NCI-H128 (cell line): ENCODE measurements around the gene RIGI.
"Not testable (repeated sequence)": the region's sequence is repeated elsewhere in the genome, so short reads cannot be mapped to it uniquely, and the experiment has no call there.

Source experiments
- DNase-seq: peaks from one replicate; lab custom pipeline; 2025; ENCODE audit not compliant: unreplicated experiment; lab: John Stamatoyannopoulos, UW

RIGI gene

DNA sequence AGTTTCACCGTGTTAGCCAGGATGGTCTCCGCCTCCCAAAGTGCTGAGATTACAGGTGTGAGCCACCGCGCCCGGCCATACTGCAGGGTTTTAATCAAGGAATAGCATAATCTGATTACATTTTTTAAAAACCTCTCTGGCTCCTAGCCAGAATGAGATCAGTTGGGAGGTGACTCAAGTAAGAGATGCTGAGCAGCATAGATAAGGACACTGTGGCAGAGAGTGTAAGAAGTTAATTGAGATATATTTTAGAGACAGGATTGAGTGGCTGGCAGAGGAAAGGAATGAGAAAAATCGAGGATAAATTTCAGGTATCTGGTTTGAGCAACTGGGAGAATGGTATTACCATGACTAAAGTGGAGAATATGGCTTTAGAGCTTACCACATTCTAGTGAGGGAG is 7.3 kb upstream of the RIGI start:
- no peak for DNase-seq

DNA sequence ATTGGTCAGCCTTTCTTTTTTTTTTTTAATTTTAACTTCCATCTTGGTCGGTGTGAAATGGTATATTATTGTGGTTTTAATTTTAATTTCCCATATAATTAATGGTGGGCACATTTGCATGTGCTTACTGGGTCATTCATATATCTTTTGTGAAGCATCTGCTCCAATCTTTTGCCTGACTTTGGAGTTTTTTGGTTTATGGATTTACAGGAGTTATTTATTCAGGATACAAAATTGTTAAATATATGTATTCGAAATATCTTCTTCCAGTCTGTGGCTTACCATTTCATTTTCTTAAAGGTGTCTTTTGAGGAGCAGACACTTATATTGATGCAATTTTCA is 682 bp upstream of the RIGI start:
- DNase-seq: no peak

DNA sequence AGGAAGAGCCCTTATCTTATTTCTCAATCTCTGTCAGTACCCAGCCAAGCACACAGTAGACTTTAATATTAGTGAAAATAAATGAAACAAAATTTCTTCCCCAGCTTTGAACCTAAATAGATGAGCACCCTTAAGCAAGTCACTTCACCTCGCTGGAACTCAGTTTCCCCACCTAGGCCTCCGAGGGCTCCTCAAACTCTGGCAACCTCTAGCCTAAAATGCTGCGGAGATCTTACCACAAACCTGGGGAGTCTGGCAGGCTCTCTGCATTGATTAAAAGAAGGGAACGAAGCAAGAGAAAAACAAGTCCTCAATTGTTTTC is 326 bp downstream of the RIGI start:
- no peak for DNase-seq

DNA sequence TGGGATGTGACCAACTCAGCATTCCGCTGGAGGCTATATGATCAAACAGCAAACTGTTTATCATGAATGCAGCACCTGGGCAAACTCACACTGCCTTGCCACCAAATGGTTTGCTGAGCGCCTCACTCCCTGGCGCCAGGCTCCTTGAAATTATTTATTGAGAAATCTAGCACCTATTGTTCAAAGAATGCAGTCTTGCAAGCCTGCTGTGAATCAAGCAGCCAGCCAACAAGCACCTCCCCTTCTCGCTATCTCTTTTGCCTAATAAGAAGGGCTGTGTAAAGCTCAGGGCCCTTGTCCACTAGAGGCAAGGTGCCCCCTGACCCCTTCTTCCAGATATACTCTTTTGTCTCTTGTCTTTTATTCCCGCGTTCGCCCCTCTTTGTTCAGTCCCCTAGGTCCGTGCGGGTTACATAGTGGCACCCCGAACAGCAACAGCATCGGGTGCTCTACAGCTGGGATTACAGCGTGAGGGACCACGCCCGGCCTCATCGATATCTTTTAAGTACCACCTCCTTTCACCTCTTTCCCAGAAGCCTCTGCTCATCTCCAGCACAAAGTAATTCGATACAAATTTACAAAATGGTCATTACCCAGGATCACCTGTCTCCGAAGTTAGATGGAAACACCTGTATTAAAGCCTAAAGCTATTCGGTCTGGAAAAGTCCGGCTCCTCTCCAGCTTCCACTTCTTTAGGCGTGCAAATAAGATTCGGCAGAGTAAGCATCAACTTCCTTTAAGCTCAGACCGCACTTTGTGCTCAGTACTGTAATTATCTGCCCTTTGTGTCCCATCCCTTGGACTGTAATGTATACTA is 896 bp downstream of the RIGI start:
- DNase-seq: no peak

DNA sequence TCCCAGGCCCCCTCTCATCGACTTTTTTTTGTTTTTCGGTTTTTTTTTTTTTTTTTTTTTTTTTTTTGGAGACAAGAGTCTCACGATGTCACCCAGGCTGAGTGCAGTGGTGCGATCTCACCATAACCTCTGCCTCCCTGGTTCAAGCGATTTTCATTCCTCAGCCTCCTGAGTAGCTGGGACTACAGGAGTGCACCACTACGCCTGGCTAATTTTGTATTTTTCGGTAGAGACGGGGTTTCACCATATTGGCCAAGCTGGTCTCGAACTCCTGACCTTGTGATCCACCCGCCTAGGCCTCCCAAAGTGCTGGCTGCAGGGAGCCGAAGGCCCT is 1.5 kb downstream of the RIGI start:
- not testable (repeated sequence) for DNase-seq

DNA sequence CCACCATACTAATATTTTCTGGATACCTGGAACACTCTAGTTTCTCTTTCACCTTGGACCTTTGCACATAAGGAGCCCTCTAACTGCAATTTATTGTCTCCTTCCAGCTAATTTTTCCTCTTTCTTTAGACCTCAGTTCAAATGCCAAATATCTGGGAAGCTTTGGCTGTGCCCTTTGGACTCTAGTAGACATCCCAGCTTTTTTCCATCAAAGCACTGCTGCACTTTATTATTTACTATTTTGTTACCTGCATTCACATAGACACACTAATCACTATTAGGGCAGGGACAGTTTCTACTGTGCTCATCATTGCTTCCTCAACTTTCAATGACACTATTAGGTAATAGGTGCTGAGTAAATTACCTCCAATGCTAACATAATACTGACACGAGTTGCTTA is 2.1 kb downstream of the RIGI start:
- DNase-seq: no peak

DNA sequence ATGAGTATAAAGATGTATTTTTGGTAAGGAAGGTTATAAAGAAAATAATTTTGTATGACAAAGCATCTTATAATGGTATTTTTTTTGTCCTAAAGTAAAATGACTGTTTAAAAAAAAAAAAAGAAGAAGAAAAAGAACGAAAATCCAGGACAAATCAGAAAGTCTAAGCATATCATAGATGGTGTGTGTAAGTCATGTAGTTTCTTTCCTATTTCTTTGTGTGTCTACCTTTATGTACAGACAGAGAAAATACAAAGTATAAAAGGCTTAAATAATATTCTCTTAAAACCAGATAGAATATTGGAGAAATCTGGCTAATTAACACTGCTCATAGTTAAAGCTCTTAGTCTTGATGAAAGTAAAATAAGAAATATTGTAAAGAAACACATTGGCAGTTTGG is 7.7 kb downstream of the RIGI start:
- DNase-seq: no peak

DNA sequence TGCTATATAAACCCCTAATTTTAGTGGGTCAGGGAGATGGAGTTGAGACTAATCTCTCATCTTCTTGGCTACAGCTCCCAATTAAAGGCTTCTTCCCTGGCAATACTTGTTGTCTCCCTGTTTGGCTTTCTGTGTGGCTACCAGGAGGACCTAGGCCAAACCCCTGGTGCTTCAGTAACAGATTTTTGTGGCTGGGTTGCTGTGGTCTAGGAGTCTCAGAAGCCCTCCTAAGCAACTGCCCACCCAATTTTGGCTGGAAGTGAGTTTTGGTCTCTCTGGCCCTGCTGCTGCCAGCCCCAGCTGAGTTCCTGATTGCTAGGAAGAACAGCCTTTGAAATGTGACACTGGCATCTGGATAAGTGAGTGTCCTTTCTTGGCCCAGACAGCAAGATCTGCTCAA is 9.8 kb downstream of the RIGI start:
- DNase-seq: no peak

DNA sequence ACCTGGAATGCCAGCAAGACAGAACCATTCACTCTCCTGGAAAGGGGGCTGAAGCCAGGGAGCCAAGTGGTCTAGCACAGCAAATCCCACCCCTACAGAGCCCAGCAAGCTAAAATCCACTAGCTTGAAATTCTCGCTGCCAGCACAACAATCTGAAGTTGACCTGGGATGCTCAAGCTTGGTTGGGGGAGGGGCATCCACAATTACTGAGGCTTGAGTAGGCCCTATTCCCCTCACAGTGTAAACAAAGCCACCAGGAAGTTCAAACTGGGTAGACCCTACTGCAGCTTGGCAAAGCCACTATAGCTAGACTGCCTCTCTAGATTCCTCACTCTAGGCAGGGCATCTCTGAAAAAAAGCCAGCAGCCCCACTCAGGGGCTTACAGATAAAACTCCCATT is 17.3 kb downstream of the RIGI start:
- no peak for DNase-seq

DNA sequence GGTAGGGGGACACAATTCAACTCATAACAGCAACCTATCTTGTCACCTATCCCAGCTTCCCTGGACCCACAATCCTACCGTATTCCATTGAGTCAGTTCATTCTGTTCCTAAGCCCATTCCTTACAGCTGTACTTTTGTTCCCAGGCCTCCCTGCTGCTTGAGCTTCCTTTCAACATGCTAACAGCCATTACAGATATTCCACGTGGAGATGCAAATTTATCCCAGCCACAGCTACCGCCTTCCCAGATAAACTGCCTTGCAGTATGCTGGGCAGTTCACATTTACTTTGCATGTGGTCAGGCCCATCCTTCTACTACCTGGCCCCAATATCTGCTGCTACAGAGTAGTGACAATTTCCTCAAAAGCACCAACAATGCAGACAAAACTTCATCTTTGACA is 23.0 kb downstream of the RIGI start:
- DNase-seq: no peak

DNA sequence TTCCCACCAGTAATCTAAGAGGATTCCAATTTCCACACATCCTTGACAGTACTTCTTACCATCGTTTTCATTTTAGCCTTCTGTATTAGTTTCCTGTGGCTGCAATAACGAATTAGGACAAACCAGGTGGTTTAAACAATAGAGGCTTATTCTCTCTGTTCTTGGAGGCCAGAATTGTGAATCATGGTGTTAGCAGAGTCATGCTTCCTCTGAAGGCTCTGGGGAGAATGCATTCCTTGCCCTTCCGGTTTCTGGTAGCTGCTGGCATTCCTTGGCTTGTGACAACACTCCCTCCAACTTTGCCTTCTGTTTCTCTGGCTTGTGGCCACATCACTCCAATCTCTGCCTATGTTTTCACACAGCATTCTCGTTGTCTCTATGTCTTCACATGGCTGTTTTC is 23.5 kb downstream of the RIGI start:
- DNase-seq: no peak

DNA sequence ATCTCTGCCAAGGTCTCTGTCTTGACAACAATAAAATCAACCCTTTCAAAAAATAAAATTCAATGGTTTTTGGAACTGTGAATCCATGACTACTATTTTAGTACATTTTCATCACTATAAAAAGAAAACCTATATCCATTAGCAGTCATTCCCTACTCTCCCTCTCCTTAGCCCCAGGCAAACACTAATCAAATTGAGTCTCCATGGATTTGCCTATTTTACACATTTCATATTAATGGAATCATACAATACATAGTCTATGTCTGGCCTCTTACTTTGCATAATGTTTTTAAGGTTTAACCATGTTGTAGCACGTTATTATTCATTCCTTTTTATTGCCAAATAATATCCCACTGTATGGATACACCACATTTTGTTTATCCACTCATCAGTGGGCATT is 24.1 kb downstream of the RIGI start:
- DNase-seq: no peak

DNA sequence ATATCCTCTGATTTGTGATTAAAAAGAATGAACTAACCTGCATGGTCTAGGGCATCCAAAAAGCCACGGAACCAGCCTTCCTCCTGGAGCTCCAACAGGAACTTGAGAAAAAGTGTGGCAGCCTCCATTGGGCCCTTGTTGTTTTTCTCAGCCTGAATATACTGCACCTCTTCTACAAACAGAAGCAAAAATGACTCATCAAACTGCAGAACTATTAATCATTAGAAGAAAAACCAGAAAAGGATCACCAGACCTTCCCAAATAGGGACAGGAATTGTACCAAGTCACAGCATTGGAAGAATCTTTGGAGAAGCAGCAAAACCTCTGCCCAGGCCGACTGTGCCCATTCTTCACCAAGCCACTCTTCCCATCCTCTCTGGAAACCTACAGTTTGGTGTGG is 25.2 kb downstream of the RIGI start:
- no peak for DNase-seq

DNA sequence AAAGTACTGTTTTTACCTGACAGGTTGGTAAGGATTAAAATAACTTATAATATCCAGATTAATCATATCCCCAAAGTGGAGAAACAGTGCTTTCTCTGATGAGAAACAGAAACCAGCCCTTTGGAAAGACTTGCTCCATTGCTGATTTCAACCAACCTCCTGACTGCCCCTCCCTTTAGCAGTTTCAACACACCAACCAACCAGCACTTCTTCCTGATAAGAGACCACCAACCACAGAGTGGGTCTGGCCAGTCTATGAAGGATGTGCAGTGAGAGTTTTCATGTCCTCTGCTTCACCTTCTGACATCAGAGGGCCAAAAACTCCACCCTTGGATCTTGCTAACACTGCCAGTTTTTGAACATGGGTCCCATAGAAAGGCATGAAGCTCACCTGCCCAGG is 28.1 kb downstream of the RIGI start:
- DNase-seq: no peak

DNA sequence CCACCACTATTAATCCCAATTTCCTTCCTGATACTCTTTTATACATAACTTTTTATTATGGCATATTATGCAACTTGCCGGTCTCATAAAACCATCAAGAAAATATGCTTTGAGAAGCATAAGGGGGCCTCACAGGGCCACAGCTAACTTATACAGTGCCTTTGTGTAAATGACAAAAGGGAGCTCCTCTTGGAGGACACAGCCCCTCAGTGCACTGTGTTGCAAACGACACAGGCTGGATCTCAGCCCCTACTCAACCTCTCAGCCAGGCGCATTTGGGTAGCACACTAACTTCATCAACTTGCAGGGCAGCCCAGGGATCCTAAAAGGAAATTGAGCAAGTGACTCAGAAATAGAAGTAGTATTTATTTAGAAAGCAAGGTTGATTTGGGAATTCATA is 35.4 kb downstream of the RIGI start:
- no peak for DNase-seq

DNA sequence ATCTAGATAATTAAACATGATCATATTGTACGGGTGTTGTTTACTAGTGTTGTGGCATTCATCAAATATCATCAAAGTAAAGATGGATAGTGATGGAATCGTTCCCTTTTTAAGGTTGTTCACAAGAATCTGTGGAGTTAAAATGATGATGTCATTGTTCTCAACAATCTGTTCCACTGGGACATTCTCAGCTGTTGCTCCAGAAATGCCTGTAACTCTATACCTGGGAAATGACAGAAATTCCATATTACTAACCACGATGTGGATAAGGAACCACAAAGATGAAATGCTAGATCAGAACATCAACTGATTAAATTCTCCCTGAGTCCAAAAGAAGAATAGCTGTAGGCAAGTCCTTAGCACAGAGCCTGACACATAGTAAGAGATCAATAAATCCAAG is 38.0 kb downstream of the RIGI start:
- DNase-seq: no peak

DNA sequence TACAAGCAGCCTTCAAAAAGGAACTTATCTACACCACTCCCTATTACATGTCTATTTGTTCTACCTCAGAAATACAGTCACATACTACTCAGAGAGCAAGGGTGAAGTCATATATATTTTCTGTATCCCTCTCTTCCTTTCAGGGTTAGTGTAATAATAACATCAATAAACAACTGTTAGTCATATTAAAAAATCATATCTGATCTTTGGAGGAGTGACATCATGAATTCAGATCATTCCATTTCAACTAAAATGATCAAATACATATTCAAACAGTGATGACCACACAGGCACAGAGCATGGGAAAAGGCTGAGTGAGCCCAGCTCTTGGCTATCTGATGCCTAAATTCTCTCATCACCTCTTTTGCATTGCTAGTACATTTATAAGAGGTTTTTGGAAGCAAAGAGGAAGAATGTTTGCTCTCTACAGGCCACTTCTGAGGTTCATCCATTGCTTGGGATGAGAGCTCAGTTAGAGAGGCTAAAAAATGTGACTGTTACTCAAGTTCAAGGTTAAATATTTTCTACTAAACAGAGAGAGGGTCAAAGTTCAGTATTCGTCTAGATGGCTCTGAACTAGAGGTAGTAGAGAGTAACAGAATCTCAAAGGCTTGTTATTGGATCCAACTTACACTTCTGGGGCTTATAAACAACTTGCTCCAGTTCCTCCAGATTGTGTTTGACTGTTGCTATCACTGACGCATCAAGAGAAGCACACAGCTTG is 39.0 kb downstream of the RIGI start:
- DNase-seq: no peak

DNA sequence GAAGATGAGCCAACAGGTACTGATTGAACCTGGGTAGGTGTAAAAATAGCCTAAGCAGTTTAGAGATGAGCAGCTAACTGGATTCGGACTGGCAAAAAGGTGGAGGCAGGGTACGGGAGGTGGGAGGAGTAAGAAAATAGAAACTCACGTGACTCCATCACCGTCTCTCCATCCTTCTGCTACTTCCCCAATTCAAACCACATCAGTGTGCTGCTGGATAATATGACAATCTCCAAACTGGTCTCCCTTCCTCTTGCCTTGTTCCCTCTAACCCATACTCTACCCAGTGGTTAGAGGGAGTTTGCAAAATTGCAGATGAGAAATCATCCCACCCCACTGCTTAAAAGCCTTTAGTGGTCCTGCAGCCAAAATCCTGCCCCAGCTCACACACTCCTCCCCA is 42.7 kb downstream of the RIGI start:
- no peak for DNase-seq
